ENCODE measurements around the gene AKNA. TPM values are rescaled to one million over a fixed set of nuclear protein-coding genes. Genes with fewer than 3 reads are reported as not detected.
A peak's percentile ranks its signal among the peaks of the same experiment; 100 is the strongest.

Gene AKNA
- total and polyA plus RNA-seq, 2 experiments from 2014 or later, result 6.6 to 13.8 TPM

GRCh38 chr9:114291886-114292590, 95.7 kb downstream of the AKNA start:
- WGBS (ENCODE audit: low lambda C conversion rate, missing lambda C conversion rate), result 92% methylated on average over 11 of the region's 11 CpGs
- peaks cover 10% of the 10 kb centered on the region for H3K36me3 ChIP-seq (replicated peaks; ENCODE audit: insufficient read depth, low read depth)
- TF ChIP-seq EZH2phosphoT487 (IDR thresholded peaks at IDR 0.05; ENCODE audit: low read depth, severe bottlenecking, unreplicated experiment), result no peak
- no peak for TF ChIP-seq EZH2 (IDR thresholded peaks at IDR 0.05; ENCODE audit: borderline replicate concordance)
- TF ChIP-seq CTCF (IDR thresholded peaks at IDR 0.05; ENCODE audit: poor library complexity), result no peak

GRCh38 chr9:114291064-114291474, 96.7 kb downstream of the AKNA start:
- Histone ChIP-seq H3K36me3 (replicated peaks; ENCODE audit: insufficient read depth, low read depth) (peaks cover 10% of the 10 kb centered on the region), H2AFZ (no peak overlapping the region), H3K27me3 (no peaks in the 10 kb centered on the region), H3K4me1 (ENCODE audit: insufficient read depth) (peaks cover under 1% of the 10 kb centered on the region), H3K9me2 (replicated peaks; ENCODE audit: insufficient read depth) (no peaks in the 10 kb centered on the region), H4K20me1 (ENCODE audit: insufficient read depth, poor library complexity, severe bottlenecking) (no peaks in the 10 kb centered on the region), H3K4me2 (no peak overlapping the region), H3K9me3 (ENCODE audit: low read depth) (peaks cover 8% of the 10 kb centered on the region), H3K27ac (no peak overlapping the region), H3K4me3 (no peak overlapping the region), H3K79me2 (no peaks in the 10 kb centered on the region)
- 20% methylated on average over 12 of the region's 12 CpGs for WGBS (ENCODE audit: low lambda C conversion rate, missing lambda C conversion rate)
- peak; percentile 77 for DNase-seq (ENCODE audit: low spot score)
- TF ChIP-seq CTCF (IDR thresholded peaks at IDR 0.05; ENCODE audit: poor library complexity), result peak; percentile 93
- TF ChIP-seq EZH2 (IDR thresholded peaks at IDR 0.05; ENCODE audit: borderline replicate concordance), result no peak

More at GRCh38 chr9:114291886-114292590, 95.7 kb downstream of the AKNA start:
- no peaks in the 10 kb centered on the region for H4K20me1 ChIP-seq (ENCODE audit: insufficient read depth, poor library complexity, severe bottlenecking)
- H3K9me3 ChIP-seq (ENCODE audit: low read depth), result peaks cover 8% of the 10 kb centered on the region
- H3K9me2 ChIP-seq (replicated peaks; ENCODE audit: insufficient read depth), result no peaks in the 10 kb centered on the region
- no peak overlapping the region for H2AFZ ChIP-seq
- H3K4me2 ChIP-seq, result no peak overlapping the region
- no peaks in the 10 kb centered on the region for H3K79me2 ChIP-seq
- H3K4me3 ChIP-seq, result no peak overlapping the region
- no peaks in the 10 kb centered on the region for H3K4me1 ChIP-seq (ENCODE audit: insufficient read depth)
- H3K27ac ChIP-seq, result no peak overlapping the region
- H3K27me3 ChIP-seq, result no peaks in the 10 kb centered on the region
- no peak for DNase-seq (ENCODE audit: low spot score)

GRCh38 chr9:114290561-114290986, 97.2 kb downstream of the AKNA start:
- no peak overlapping the region for H3K4me2 ChIP-seq
- 76% methylated on average over 6 of the region's 7 CpGs for WGBS (ENCODE audit: low lambda C conversion rate, missing lambda C conversion rate)
- no peak overlapping the region for H3K4me3 ChIP-seq
- TF ChIP-seq EZH2phosphoT487 (IDR thresholded peaks at IDR 0.05; ENCODE audit: low read depth, severe bottlenecking, unreplicated experiment), result no peak
- TF ChIP-seq EZH2 (IDR thresholded peaks at IDR 0.05; ENCODE audit: borderline replicate concordance), result no peak
- TF ChIP-seq CTCF (IDR thresholded peaks at IDR 0.05; ENCODE audit: poor library complexity), result no peak
- H3K4me1 ChIP-seq (ENCODE audit: insufficient read depth), result peaks cover 5% of the 10 kb centered on the region
- peaks cover 10% of the 10 kb centered on the region for H3K36me3 ChIP-seq (replicated peaks; ENCODE audit: insufficient read depth, low read depth)
- no peaks in the 10 kb centered on the region for H3K9me2 ChIP-seq (replicated peaks; ENCODE audit: insufficient read depth)
- H2AFZ ChIP-seq, result no peak overlapping the region
- no peak for DNase-seq (ENCODE audit: low spot score)
- no peak overlapping the region for H3K27ac ChIP-seq
- peaks cover 8% of the 10 kb centered on the region for H3K9me3 ChIP-seq (ENCODE audit: low read depth)
- H3K27me3 ChIP-seq, result no peaks in the 10 kb centered on the region
- H3K79me2 ChIP-seq, result no peaks in the 10 kb centered on the region
- H4K20me1 ChIP-seq (ENCODE audit: insufficient read depth, poor library complexity, severe bottlenecking), result no peaks in the 10 kb centered on the region

Measured in hepatocyte (in vitro differentiated cells).